Measurements from ENCODE around the gene CCDC32. TPM values are rescaled to one million over a fixed set of nuclear protein-coding genes. Genes with fewer than 3 reads are reported as not detected.
A peak's percentile ranks its signal among the peaks of the same experiment; 100 is the strongest.

CCDC32 gene
- total and polyA plus RNA-seq, 2 of the 13 experiments (the other 11 are each of a cell fraction or from before 2014, with no cell fraction given) = 10.8 to 23.2 TPM

- TF ChIP-seq ZNF605 (CRISPR knock-in tag; IDR thresholded peaks at IDR 0.05) (no peak), TAF1 (CRISPR knock-in tag; IDR thresholded peaks at IDR 0.05) (peak; percentile 77), JUN (CRISPR knock-in tag; IDR thresholded peaks at IDR 0.05) (no peak), SOX13 (IDR thresholded peaks at IDR 0.05) (no peak), SOX13 (CRISPR knock-in tag; conservative IDR thresholded peaks at IDR 0.05 in 1 of 2, IDR thresholded peaks at IDR 0.05 in 1 of 2) (peak in 1 of 2 experiments; percentile 17; a peak in 1 of 4 replicates), GATAD1 (CRISPR knock-in tag; IDR thresholded peaks at IDR 0.05) (peak; percentile 77), MATR3 (CRISPR knock-in tag; IDR thresholded peaks at IDR 0.05) (no peak), PHF21A (CRISPR knock-in tag; IDR thresholded peaks at IDR 0.05) (peak; percentile 71), MYNN (CRISPR knock-in tag; IDR thresholded peaks at IDR 0.05; ENCODE audit: low read depth) (no peak), FOXO1 (CRISPR knock-in tag; IDR thresholded peaks at IDR 0.05) (no peak), ZNF761 (CRISPR knock-in tag; conservative IDR thresholded peaks at IDR 0.05) (no peak), ZNF772 (CRISPR knock-in tag; IDR thresholded peaks at IDR 0.05) (0 out of 2 replicates have a peak, but pooled peaks have one; percentile 66), CENPBD1 (CRISPR knock-in tag; IDR thresholded peaks at IDR 0.05; ENCODE audit: borderline replicate concordance, low read depth) (no peak), ZNF512B (CRISPR knock-in tag; IDR thresholded peaks at IDR 0.05; ENCODE audit: borderline replicate concordance) (no peak), KAT8 (CRISPR knock-in tag; IDR thresholded peaks at IDR 0.05) (peak; percentile 44; the same call in 1 of the 2 replicates), TSC22D2 (CRISPR knock-in tag; IDR thresholded peaks at IDR 0.05; ENCODE audit: borderline replicate concordance) (no peak), GABPB1 (CRISPR knock-in tag; IDR thresholded peaks at IDR 0.05) (peak; percentile 64), GTF3A (CRISPR knock-in tag; conservative IDR thresholded peaks at IDR 0.05) (no peak), PRPF4 (IDR thresholded peaks at IDR 0.05; ENCODE audit: low read depth, low read length, poor library complexity, severe bottlenecking) (no peak), ZSCAN29 (CRISPR knock-in tag; conservative IDR thresholded peaks at IDR 0.05) (no peak; the same call in 1 of the 2 replicates), TFDP2 (CRISPR knock-in tag; IDR thresholded peaks at IDR 0.05) (peak; percentile 63; the same call in 1 of the 2 replicates)
- TF ChIP-seq, protein P1, sequence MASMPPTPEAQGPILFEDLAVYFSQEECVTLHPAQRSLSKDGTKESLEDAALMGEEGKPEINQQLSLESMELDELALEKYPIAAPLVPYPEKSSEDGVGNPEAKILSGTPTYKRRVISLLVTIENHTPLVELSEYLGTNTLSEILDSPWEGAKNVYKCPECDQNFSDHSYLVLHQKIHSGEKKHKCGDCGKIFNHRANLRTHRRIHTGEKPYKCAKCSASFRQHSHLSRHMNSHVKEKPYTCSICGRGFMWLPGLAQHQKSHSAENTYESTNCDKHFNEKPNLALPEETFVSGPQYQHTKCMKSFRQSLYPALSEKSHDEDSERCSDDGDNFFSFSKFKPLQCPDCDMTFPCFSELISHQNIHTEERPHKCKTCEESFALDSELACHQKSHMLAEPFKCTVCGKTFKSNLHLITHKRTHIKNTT (CRISPR knock-in tag; IDR thresholded peaks at IDR 0.05) = no peak
- TF ChIP-seq, protein P2, sequence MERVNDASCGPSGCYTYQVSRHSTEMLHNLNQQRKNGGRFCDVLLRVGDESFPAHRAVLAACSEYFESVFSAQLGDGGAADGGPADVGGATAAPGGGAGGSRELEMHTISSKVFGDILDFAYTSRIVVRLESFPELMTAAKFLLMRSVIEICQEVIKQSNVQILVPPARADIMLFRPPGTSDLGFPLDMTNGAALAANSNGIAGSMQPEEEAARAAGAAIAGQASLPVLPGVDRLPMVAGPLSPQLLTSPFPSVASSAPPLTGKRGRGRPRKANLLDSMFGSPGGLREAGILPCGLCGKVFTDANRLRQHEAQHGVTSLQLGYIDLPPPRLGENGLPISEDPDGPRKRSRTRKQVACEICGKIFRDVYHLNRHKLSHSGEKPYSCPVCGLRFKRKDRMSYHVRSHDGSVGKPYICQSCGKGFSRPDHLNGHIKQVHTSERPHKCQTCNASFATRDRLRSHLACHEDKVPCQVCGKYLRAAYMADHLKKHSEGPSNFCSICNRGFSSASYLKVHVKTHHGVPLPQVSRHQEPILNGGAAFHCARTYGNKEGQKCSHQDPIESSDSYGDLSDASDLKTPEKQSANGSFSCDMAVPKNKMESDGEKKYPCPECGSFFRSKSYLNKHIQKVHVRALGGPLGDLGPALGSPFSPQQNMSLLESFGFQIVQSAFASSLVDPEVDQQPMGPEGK (CRISPR knock-in tag; IDR thresholded peaks at IDR 0.05) = peak; percentile 45; the same call in 1 of the 2 replicates
Measured at GRCh38 chr15:40564591-40565332, at the start of gene CCDC32 (continued).
